ENCODE results near the gene ARMC9. TPM values are rescaled to one million over a fixed set of nuclear protein-coding genes. Genes with fewer than 3 reads are reported as not detected.
"Not testable (repeated sequence)": the region's sequence is repeated elsewhere in the genome, so short reads cannot be mapped to it uniquely, and the experiment has no call there.

The ARMC9 gene
- total RNA-seq, 2 experiments from 2014 or later, result 2.0 to 2.5 TPM

DNA sequence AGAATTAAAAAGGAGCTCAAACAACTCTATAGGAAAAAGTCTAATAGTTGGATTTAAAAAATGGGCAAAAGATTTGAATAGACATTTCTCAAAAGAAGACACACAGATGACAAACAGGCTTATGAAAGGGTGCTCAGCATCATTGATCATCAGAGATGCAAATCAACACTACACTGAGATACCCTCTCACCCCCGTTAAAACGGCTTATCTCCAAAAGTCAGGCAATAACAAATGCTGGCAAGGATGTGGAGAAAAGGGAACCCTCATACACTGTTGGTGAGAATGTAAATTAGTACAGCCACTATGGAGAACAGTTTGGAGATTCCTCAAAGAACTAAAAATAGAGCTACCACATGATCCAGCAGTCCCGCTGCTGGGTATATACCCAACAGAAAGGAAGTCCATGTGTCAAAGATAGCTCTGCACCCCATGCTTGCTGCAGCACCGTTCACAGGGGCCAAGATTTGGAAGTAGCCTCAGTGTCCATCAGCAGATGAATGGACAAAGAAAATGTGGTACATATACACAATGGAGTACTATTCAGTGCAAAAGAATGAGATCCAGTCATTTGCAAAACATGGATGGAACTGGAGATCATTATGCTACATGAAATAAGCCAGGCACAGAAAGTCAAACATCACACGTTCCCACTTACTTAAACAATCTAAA, 150.4 kb downstream of the ARMC9 start:
- POLR2A ChIA-PET, result no interaction called here
- no peaks in the 10 kb centered on the region for H3K9me3 Mint-ChIP-seq

DNA sequence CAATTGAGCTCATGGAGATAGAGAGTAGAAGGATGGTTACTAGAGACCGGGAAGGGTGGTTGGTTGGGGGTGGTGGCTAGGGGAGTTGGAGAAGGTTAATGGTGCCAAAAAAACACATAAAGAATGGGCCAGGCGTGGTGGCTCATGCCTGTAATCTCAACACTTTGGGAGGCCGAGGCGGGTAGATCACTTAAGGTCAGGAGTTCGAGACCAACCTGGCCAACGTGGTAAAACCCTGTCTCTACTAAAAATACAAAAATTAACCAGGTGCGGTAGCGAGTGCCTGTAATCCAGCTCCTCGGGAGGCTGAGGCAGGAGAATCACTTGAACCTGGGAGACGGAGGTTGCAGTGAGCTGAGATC, 150.9 kb downstream of the ARMC9 start:
- H3K27me3 Mint-ChIP-seq; DNase-seq; H3K27ac Mint-ChIP-seq; H3K4me3 Mint-ChIP-seq; H3K9me3 Mint-ChIP-seq; H3K36me3 Mint-ChIP-seq; H3K4me1 Mint-ChIP-seq; ATAC-seq (ENCODE audit: low read depth); POLR2A ChIA-PET: not testable (repeated sequence)

More for the DNA sequence above, 150.4 kb downstream of the ARMC9 start:
- no peak for DNase-seq
- ATAC-seq (ENCODE audit: low read depth), result no peak
- Mint-ChIP-seq H3K27me3 (peaks cover 2% of the 10 kb centered on the region), H3K4me1 (peaks cover 1% of the 10 kb centered on the region), H3K27ac (no peak overlapping the region), H3K36me3 (no peaks in the 10 kb centered on the region), H3K4me3 (no peak overlapping the region)

DNA sequence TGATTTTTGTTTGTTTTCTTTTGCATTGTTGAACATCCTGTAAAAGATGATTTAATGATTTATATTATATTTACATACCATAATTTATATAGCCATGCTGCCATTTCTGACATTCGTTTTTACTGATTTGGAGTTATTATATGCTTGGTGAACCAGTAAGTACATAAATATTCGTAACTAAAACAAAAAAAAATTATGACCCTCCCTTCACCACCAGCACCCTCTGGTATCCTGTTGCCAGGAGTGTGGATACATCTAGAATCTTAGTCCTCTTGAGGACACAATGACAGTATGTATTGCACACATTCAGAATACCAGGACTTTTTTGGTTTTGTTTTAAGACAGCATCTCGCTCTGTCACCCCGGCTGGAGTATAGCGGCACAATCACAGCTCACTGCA, 153.2 kb downstream of the ARMC9 start:
- H3K36me3 Mint-ChIP-seq, result no peaks in the 10 kb centered on the region
- POLR2A ChIA-PET, result no interaction called here
- no peak overlapping the region for H3K4me3 Mint-ChIP-seq

DNA sequence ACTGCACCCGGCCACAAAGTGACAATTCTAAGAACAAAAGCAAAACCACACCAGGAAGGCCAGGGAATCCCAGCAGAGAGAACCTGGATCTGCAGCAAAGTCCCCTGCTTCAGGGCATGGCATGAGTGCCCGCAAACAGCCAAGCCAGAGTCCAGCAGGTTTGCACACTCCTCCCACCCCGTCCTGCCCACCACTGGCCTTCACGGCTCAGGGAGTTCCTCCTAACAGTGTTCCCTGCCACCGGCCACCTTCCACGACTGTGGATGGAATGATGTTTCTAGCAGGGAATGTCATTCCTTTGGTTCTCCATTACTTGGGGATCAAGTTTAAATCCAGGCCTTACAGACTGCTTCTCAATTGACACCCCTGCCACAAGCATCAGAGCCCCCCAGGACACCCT, 155.0 kb downstream of the ARMC9 start:
- peaks cover 2% of the 10 kb centered on the region for H3K27me3 Mint-ChIP-seq
- DNase-seq, result no peak
- no peak overlapping the region for H3K27ac Mint-ChIP-seq
- ATAC-seq (ENCODE audit: low read depth), result no peak
- H3K9me3 Mint-ChIP-seq, result no peaks in the 10 kb centered on the region
- H3K4me1 Mint-ChIP-seq, result peaks cover 1% of the 10 kb centered on the region
- H3K4me3 Mint-ChIP-seq, result no peak overlapping the region
- POLR2A ChIA-PET, result no interaction called here
- H3K36me3 Mint-ChIP-seq, result no peaks in the 10 kb centered on the region

More for the DNA sequence above, 153.2 kb downstream of the ARMC9 start:
- Mint-ChIP-seq H3K27ac (no peak overlapping the region), H3K4me1 (peaks cover 1% of the 10 kb centered on the region), H3K9me3 (no peaks in the 10 kb centered on the region), H3K27me3 (peaks cover 2% of the 10 kb centered on the region)
- no peak for ATAC-seq (ENCODE audit: low read depth)
- no peak for DNase-seq

DNA sequence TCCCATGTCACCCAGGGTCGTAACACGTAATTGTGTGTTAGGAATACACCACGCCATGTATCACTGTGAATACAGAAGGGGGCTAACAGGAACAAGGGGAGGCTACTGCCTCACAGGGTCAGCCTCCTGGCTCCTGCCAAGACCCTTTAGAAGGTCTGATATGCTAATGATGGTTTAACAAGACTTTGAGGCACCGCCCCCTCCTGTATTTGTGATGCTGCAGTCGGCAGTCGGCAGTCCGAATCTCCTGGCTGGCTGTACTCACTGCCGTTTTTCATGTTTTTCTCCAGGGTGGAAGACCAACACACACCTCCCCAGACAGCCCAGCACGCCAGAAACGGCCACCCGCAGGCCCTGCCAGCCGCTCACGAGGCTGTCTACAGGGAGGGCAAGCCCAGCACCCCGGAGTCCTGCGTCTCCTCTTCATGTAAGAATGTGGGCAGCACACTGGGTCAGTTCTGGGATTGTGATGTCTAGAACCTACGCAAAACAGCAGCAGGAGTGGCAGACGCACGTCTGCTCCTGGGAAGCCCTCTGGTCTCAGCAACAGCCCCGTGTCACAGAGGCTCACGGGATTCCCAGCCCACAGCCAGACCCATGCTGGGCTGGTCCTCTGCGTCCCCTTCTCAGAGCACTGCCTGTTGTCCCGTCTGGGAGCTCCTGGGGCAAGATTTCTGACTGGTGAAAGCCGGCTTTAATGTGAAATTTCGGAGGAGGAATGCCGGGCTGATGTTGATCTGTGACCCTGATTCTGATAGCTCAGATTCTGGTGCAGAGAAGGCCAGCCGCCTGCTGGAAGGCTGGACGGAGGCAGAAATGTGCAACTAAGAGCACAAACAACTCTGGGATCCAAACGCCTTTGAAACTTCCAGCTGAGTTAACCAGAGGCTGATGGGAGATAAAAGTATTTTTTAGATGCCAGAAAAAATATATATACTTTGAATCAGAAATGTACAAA, 157.4 kb downstream of the ARMC9 start:
- peaks cover 2% of the 10 kb centered on the region for H3K27me3 Mint-ChIP-seq
- POLR2A ChIA-PET, result no interaction called here
- no peak for ATAC-seq (ENCODE audit: low read depth)
- no peaks in the 10 kb centered on the region for H3K9me3 Mint-ChIP-seq
- no peak for DNase-seq
- H3K36me3 Mint-ChIP-seq, result no peaks in the 10 kb centered on the region
- H3K4me3 Mint-ChIP-seq, result no peak overlapping the region
- no peak overlapping the region for H3K27ac Mint-ChIP-seq
- H3K4me1 Mint-ChIP-seq, result no peaks in the 10 kb centered on the region

- POLR2A ChIA-PET, result no interaction called here
- DNase-seq (no peak), ATAC-seq (ENCODE audit: low read depth) (no peak)
- no peaks in the 10 kb centered on the region for H3K4me1 Mint-ChIP-seq
- H3K36me3 Mint-ChIP-seq, result no peaks in the 10 kb centered on the region
- no peaks in the 10 kb centered on the region for H3K9me3 Mint-ChIP-seq
- H3K27ac Mint-ChIP-seq, result no peak overlapping the region
- H3K4me3 Mint-ChIP-seq, result no peak overlapping the region
- peaks cover 2% of the 10 kb centered on the region for H3K27me3 Mint-ChIP-seq
Observed at GRCh38 chr2:231356466-231356844, 158.0 kb downstream of the ARMC9 start.

DNA sequence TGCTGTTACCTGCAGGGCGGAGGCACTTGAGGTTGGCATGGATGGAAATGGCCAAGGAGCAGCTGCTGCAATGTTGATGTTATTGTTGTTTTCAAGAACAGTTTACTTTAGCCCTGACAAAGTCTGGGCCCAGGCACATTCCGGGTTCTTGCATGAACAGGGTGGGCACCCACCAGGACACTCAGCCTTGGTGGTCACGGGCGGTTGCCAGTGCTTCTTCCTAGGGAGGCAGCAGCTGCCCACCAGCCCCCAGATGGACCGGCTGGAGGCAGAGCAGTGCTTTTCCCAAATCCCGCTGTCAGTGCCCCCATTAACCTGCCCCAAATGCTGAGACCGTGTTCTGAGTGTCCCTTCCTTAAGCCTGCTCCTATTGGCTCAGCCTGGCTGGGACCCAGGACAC, 158.6 kb downstream of the ARMC9 start:
- Mint-ChIP-seq H3K27me3 (peaks cover 2% of the 10 kb centered on the region), H3K36me3 (no peaks in the 10 kb centered on the region), H3K9me3 (no peaks in the 10 kb centered on the region), H3K27ac (no peak overlapping the region), H3K4me1 (peaks cover 3% of the 10 kb centered on the region), H3K4me3 (no peak overlapping the region)
- POLR2A ChIA-PET, result no interaction called here
- DNase-seq (no peak), ATAC-seq (ENCODE audit: low read depth) (no peak)

DNA sequence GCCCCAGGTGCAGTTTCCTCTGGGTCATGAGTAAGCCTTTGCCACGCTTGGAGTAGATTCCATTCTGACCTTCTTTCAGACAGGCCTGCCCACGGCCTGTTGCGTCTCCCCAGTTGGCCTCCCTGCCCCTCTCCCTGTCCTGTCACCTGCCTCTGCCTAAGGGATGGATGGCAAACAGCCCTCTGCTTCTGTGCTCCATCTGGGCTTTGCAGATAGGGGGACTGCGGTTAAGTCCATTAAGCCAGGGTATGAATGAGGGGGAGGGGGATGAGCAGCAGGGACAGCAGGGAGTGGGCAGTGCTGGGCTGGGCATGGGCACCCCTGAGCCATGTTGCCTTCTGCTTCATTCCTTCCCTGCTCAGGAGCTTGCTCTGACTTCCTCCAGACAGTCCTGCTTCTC, 159.5 kb downstream of the ARMC9 start:
- Mint-ChIP-seq H3K27ac (no peak overlapping the region), H3K4me3 (no peak overlapping the region), H3K27me3 (peaks cover 2% of the 10 kb centered on the region), H3K9me3 (no peaks in the 10 kb centered on the region), H3K36me3 (no peaks in the 10 kb centered on the region), H3K4me1 (peaks cover 8% of the 10 kb centered on the region)
- ATAC-seq (ENCODE audit: low read depth), result no peak
- no peak for DNase-seq
- POLR2A ChIA-PET, result no interaction called here

DNA sequence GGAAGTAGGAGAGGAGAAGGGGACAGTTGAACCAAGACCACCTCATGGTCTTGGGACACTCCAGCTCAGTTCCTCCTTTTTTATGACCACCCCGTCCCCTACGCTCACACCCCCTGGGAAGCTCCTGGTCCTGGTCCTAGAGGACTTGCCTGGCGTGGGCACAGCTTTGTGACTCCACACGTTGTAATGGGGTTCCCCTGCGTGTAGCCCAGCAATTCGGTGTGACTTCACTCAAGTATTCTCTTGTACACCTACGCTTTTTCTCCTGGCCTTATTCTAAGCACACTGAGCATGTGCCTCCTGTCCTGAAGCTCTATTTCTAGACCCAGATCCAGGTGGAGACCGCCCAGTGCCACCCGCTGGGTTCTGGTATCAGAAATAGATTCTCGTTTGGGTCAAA, 161.0 kb downstream of the ARMC9 start:
- POLR2A ChIA-PET, result no interaction called here
- Mint-ChIP-seq H3K36me3 (no peaks in the 10 kb centered on the region), H3K4me1 (peaks cover 11% of the 10 kb centered on the region), H3K9me3 (no peaks in the 10 kb centered on the region), H3K27me3 (peaks cover 2% of the 10 kb centered on the region), H3K4me3 (no peak overlapping the region), H3K27ac (peak overlapping the region; percentile 22)
- ATAC-seq (ENCODE audit: low read depth) (no peak), DNase-seq (no peak)

DNA sequence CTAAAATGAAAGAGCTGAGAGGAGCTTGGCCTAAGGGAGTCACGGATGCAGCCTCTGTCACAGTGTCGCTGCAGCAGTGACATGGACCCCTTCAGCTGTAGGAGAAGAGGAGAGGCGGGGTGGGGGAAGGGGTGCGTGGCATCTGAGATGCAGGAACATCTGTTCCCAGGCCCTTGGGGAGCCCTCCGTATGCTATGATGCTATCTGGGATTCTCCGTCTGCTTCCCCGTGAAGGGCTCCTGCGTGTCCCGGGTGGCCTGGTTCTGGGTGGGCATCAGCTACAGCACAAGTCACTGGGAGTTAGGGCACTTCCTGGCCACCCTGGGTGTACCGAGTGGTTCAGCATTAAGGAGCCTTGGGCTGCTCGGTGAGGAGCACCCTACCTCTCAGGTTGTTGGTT, 161.5 kb downstream of the ARMC9 start:
- no peaks in the 10 kb centered on the region for H3K36me3 Mint-ChIP-seq
- POLR2A ChIA-PET, result no interaction called here
- H3K27me3 Mint-ChIP-seq, result peaks cover 2% of the 10 kb centered on the region
- no peaks in the 10 kb centered on the region for H3K9me3 Mint-ChIP-seq
- peaks cover 11% of the 10 kb centered on the region for H3K4me1 Mint-ChIP-seq
- no peak for DNase-seq
- no peak for ATAC-seq (ENCODE audit: low read depth)
- H3K27ac Mint-ChIP-seq, result peak overlapping the region; percentile 30
- H3K4me3 Mint-ChIP-seq, result no peak overlapping the region

DNA sequence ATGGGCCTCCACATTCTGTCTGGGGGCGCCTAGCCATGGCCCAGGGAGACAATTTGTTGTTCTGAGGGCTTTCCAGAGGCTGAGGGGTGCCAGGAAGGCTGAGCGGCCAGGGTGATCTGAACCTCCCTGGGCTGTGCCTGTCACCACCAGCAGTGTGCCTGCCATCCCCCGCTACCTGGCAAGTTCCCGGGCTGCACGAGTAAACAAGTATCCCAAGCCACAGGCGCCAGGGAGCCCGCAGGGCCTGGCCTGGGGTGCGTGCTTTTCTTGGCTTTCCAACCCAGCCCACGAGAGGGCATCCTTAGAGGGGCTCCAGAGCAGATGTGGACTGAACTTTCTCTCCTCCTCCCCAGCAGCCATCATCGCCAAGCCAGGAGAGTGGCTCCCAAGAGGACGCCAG, 162.0 kb downstream of the ARMC9 start:
- POLR2A ChIA-PET, result no interaction called here
- ATAC-seq (ENCODE audit: low read depth), result no peak
- H3K36me3 Mint-ChIP-seq, result no peaks in the 10 kb centered on the region
- no peak overlapping the region for H3K4me3 Mint-ChIP-seq
- no peaks in the 10 kb centered on the region for H3K9me3 Mint-ChIP-seq
- H3K4me1 Mint-ChIP-seq, result peaks cover 11% of the 10 kb centered on the region
- H3K27me3 Mint-ChIP-seq, result peaks cover 2% of the 10 kb centered on the region
- H3K27ac Mint-ChIP-seq, result peak overlapping the region; percentile 10
- no peak for DNase-seq

DNA sequence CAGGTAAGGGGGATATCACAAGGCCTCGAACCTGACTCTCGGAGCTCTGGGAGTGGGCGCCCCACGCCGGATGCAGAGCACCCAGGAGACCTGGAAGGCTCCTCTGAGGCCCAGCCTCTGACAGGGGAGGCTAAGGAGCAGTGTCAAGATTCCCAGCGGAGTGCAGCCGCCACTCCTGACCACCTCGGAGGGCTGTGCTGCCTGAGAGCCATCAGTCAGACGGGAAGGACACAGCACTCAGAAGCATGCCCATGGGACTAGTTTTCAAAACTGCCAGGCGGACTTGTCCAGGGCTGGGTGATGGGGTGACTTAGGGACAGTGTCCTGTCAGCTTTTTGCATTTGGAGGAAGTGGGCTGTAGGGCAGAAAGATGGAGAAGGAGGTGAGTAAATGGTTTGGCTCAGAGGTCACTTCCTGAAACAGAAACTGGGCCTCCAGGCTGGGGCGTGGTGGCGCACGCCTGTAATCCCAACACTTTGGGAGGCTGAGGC, 162.5 kb downstream of the ARMC9 start:
- no peak overlapping the region for H3K4me3 Mint-ChIP-seq
- no peaks in the 10 kb centered on the region for H3K36me3 Mint-ChIP-seq
- no peaks in the 10 kb centered on the region for H3K9me3 Mint-ChIP-seq

GRCh38 chr2:231361701-231362554, 163.5 kb downstream of the ARMC9 start:
- Mint-ChIP-seq H3K4me3 (peak overlapping the region; percentile 37), H3K27me3 (peaks cover 2% of the 10 kb centered on the region), H3K9me3 (no peaks in the 10 kb centered on the region), H3K4me1 (peaks cover 11% of the 10 kb centered on the region), H3K27ac (peak overlapping the region; percentile 82), H3K36me3 (no peaks in the 10 kb centered on the region)
- DNase-seq (no peak), ATAC-seq (ENCODE audit: low read depth) (peak; percentile 80)
- POLR2A ChIA-PET, result interaction anchor here (0.9 kb wide), 1 partner anchor 32 kb away, joined by 4 read pairs; no protein-coding TSS in a partner anchor

More for the DNA sequence above, 162.5 kb downstream of the ARMC9 start:
- POLR2A ChIA-PET, result no interaction called here
- ATAC-seq (ENCODE audit: low read depth), result no peak
- peaks cover 11% of the 10 kb centered on the region for H3K4me1 Mint-ChIP-seq
- peaks cover 2% of the 10 kb centered on the region for H3K27me3 Mint-ChIP-seq
- no peak for DNase-seq
- peak overlapping the region; percentile 38 for H3K27ac Mint-ChIP-seq
